BJ (cell line): ENCODE data around the gene KLHL29. TPM values are rescaled to one million over a fixed set of nuclear protein-coding genes. Genes with fewer than 3 reads are reported as not detected.

ENCODE experiments used
- CTCF ChIA-PET: fragments of 350-600 bp; formaldehyde crosslinking; extraction: SDS; loops from one replicate; lab custom pipeline; 2021; ENCODE audit warnings: antibody characterized with exemption, inconsistent platforms; lab: Yijun Ruan, JAX
- POLR2A ChIA-PET: fragments of 300-600 bp; sonication (Branson Sonifier 250); formaldehyde crosslinking; extraction: SDS; loops from one replicate; lab custom pipeline; 2021; ENCODE audit warnings: antibody characterized with exemption; lab: Charles Lee
- DNase-seq: peaks from one replicate; pipeline ENCODE4 v3.0.0-alpha.2; 2011; ENCODE audit warnings: low read depth
- H3K27me3 ChIP-seq: 2 replicates; pipeline ENCODE4 v1.6.0; 2011; ENCODE audit warnings: low read length; ENCODE audit not compliant: control insufficient read depth, insufficient read depth
- H3K36me3 ChIP-seq: 2 replicates; pipeline ENCODE4 v1.5.1; 2011; ENCODE audit warnings: low read length; ENCODE audit not compliant: control insufficient read depth, insufficient read depth
- H3K4me3 ChIP-seq: 2 replicates; pipeline ENCODE4 v1.5.1; 2011; ENCODE audit warnings: low read depth, mild to moderate bottlenecking, control low read depth, low read length
- CTCF ChIP-seq: IDR thresholded peaks from 2 replicates; pipeline ENCODE4 v1.5.1; 2011; ENCODE audit warnings: low read depth, mild to moderate bottlenecking, control low read depth, inconsistent platforms, low read length, moderate library complexity; ENCODE audit not compliant: insufficient read depth
- polyA plus RNA-seq: library from polyadenylated mRNA; depleted of rRNA; stranded (reverse); fragments of >200 nt; gene quantifications from 2 replicates; pipeline ENCODE4 v1.2.3, GENCODE V29; 2011

KLHL29 gene
- polyA plus RNA-seq, 1 experiment, result 10.0 TPM

DNA sequence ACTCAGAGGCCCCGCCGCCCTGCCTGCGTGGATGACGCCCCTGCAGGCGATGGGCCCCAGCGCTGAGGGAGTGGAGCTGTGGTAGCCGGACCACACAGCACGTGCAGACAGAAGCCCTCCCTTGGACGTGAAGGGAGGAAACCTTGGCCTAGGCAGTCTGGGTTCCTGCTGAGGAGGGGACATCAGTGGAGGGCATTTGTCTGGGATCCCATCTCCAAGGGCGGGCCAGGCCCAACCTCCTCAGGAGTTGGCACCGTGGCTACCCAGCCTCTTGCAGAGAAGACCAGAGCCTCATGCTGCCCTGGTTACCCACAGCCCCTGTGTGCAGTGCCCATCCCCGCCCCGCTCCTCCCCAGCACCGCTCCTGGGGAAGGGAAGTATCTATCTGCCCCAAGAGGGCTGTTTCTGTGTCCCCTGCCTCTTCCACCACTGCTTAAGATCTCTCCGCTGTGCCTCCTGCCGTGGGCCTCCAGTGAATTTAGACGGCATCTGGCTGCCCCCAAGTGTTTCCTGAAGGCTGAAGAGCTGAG lies 241.8 kb downstream of the KLHL29 start:
- CTCF ChIA-PET, result interaction anchor here (0.8 to 1.2 kb wide), 2 partner anchors 9 to 63 kb away, joined by 3 to 5 read pairs; no protein-coding TSS in a partner anchor
- Histone ChIP-seq H3K36me3 (peaks cover 1% of the 10 kb centered on the region; the same call in 1 of the 2 replicates), H3K27me3 (no peaks in the 10 kb centered on the region), H3K4me3 (no peak overlapping the region)
- TF ChIP-seq CTCF, result no peak
- POLR2A ChIA-PET, result no interaction called here
- no peak for DNase-seq

GRCh38 chr2:23627236-23628009 lies 242.4 kb downstream of the KLHL29 start:
- no peak for TF ChIP-seq CTCF
- DNase-seq, result no peak
- CTCF ChIA-PET, result interaction anchor here (0.6 to 1.2 kb wide), 3 partner anchors 10 to 150 kb away, joined by 3 to 5 read pairs (median 3); no protein-coding TSS in a partner anchor
- no peak overlapping the region for H3K4me3 ChIP-seq
- H3K36me3 ChIP-seq, result peaks cover 1% of the 10 kb centered on the region; the same call in 1 of the 2 replicates
- H3K27me3 ChIP-seq, result no peaks in the 10 kb centered on the region
- POLR2A ChIA-PET, result no interaction called here

DNA sequence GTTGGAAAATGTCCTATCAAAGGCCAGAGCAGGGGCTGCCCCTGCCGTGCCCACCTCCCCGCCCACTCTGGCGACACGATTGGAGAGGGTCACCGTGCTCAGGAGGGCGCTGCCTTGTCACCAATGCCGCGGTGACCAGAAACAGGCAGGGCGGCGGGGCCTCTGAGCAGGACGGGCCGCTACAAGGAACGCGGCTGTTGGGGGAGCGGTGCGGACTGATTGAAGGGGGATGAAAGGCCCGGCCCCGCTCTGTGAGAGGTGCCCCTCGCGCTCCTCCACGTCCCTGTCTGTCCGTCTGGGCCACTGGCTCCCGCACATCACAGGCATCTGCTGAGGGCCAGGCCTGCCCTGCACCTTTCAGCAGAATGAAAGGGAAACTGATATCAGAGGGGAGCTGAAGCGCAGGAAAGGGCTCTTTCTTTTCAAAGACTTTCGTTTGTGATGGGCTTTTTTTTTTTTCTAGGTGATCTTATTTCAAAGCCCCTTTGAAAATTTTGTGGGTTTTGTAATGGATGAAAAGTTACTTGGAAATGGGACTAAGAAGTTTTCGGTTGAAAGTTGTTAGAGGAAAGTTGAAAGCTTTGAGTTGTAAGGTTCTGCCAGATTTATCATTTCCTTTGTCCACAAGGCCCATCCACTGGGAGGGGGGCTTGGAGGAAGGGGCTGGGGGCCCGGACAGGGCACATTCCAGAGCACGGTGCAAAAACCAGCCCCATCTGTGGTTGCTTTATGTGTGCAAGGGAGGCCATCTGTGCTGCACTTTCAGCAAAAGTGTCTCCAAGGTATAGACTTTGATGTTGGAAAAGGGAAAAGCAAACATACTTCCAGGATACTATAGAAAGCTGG lies 244.2 kb downstream of the KLHL29 start:
- Histone ChIP-seq H3K4me3 (no peak overlapping the region), H3K36me3 (peaks cover 1% of the 10 kb centered on the region; the same call in 1 of the 2 replicates), H3K27me3 (no peaks in the 10 kb centered on the region)
- DNase-seq, result no peak
- CTCF ChIA-PET, result interaction anchor here (1.0 to 1.5 kb wide), 2 partner anchors 11 kb away, joined by 3 read pairs; no protein-coding TSS in a partner anchor
- POLR2A ChIA-PET, result no interaction called here
- no peak for TF ChIP-seq CTCF

DNA sequence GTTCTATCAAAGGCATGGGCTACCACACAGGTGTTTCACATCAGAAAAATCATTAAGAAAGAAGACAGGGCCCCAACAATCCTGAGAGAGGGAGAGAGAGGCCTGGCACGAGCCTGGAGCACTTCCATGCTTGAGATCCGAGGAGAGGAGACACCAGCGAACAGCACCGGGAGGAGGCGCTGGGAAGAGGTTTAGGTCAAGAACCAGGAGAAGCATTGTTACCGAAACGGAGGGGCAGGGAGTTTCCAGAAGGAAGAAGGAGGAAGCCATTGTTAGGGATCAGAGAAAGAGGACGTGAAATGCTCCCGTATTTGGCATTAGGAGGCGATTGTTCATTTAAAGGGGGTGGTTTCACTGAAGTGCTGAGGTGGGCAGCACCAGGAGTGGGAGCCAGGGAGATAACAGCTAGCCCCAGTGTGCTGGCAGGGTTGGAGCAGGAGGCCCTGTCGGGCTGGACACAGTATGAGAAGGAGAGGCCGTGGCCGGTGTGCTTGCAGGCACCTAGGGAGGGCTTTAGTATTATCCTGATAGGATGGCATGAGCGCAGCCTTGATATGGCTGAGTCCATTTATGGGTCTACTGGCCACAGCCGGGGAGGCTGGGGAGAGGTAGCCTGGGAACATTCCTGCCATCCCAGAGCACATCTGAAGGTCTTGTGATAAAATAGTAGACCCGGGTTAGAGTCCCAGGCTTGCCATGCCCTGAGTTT lies 244.9 kb downstream of the KLHL29 start:
- H3K36me3 ChIP-seq, result peaks cover 1% of the 10 kb centered on the region; the same call in 1 of the 2 replicates
- H3K4me3 ChIP-seq, result no peak overlapping the region
- no peak for DNase-seq
- ChIA-PET POLR2A (no interaction called here), CTCF (interaction anchor here (1.0 kb wide), 1 partner anchor 10 kb away, joined by 3 read pairs; no protein-coding TSS in a partner anchor)
- no peak for TF ChIP-seq CTCF
- H3K27me3 ChIP-seq, result no peaks in the 10 kb centered on the region
